ENCODE measurements around the gene PTPN13.

The PTPN13 gene

DNA sequence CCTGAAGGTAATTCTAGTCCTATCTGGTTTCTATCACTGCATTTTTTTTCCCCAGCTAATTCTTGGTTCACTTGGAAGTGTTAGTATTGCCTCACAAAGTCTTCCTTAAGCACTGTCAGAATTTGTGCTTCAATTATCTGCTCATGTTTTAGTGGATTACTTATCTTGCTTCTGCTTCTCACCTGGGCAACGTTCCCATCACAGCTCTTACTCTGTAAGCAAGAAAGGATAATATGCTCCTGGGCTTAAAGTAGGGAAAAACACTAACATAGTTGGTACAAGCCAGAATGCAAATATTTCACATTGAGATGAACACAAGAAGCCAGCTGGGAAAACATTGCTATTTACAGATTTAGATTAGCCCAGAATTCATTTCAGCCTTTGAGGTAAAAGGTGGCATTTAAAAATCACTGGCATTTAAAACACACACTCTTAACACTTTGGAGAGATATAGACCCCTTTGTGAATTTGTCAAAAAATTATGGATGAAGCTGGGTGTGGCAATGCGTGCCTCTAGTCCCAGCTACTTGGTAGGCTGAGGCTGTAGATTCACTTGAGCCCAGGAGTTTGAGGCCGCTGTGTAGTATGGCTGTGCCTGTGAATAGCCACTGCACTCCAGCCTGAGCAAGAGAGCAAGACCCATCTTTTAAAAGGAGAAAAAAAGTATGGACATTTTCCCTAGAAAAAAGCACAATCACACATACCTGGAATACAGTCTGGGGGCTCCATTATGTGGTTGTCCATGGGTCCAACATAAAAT is 6.6 kb upstream of the PTPN13 start:
- no peak for DNase-seq

DNA sequence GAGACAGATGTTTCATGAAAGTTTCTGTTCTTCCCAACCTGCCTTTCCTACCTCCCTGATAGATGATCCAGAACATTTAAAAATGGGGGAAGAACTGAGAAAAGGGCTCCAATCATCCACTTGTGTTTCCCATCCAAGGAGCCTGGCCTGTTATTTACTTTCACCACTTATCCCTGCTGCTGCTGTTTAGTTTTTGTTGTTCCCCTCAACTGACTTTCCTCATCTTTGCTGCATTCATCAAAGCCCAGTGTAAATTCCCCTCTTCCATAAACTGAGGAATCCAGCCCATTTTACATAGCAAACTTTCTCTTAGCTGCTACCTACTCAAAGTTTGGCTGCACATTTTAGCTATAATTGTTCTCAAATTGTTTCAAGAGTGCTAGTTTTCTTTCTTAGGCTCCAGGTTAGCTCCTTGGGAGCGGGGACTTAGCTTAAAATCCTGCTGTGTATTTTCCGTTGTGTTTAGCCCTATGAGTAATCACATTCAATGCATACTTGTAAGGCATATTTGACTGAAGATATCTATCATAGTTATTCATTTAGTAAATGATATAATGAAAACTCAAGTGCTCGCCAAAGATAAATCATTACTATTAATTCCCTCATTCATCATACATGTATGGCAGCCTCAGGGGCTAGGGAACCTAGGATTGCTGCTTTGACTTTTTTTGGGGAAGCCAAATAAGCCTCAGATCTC is 1.4 kb upstream of the PTPN13 start:
- DNase-seq, result no peak

DNA sequence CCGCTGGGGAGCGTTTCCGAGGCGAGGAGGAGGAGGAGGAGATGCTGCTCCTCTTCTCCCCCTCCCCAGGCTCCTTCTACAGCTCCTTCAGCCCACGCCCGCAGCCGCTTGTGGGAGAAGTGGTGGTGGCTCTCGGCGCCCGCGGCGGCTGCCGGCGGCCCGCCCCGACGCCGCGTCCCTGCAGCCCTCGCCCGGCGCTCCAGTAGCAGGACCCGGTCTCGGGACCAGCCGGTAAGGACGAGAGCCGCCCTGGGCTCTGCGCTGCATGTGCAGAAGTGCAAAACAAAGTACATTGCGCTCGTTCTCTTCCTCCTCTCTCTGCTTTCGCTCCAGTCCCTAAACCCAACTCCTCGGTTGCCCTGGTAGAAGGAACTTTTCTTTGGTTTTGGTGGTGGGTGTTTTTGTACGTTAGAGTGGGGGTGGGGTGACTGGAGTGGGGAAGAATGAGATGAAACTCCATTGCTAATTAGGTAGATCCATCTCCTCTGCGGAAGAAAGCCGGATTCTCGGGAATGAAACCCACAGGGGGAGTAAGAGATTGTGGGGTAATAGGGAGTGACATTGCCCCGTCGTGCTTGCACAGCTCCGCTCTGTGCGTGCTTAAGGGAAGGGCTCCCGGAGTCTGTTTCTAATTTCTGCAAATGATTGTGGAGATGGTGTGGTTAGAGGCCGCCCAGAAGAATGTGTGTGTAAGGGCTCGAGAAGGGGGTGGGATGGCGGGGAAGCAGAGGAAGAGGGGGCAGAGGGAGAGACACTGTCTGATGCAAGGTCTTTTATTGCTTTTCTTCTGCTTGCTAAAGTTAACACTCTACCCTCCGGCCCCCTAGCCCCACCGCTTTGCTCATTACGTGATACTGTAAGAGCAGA is 677 bp downstream of the PTPN13 start:
- peak; percentile 72 for DNase-seq

DNA sequence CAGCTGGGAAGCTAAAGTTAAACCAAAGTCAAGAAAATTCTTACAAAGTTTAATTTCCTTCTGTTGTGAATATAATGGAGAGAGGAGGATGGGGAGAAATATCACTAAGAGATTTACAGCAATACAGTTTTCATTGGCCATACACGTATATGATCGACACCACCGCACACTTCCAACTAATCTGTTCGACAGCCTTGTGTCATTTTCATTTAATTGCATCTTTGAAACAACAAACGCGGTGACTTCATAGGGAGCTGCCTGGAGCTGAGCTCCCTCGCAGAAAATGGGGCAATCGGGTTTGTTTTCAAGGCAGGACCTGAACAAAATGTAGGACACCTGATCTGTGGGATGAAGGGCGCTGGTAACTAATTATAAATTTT is 1.3 kb downstream of the PTPN13 start:
- DNase-seq, result no peak

DNA sequence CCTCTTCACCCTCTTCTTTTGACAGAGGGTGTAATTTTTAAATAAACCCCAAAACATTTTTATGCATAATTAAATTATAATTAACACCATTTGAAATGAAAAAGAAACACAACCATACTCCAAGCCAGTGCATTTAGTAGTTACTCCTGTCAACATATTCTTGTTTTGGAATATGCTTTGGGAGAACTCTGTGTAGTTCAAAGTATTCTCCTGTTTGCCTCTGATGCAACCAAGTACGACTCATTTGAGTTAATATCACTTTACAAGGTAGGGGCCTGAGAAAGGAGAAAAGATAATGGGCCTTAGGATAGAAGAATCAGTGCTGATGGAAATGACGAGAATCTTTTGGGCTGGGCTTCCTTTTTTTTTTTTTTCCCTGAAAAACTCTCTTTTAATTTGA is 2.7 kb downstream of the PTPN13 start:
- peak; percentile 34 for DNase-seq

DNA sequence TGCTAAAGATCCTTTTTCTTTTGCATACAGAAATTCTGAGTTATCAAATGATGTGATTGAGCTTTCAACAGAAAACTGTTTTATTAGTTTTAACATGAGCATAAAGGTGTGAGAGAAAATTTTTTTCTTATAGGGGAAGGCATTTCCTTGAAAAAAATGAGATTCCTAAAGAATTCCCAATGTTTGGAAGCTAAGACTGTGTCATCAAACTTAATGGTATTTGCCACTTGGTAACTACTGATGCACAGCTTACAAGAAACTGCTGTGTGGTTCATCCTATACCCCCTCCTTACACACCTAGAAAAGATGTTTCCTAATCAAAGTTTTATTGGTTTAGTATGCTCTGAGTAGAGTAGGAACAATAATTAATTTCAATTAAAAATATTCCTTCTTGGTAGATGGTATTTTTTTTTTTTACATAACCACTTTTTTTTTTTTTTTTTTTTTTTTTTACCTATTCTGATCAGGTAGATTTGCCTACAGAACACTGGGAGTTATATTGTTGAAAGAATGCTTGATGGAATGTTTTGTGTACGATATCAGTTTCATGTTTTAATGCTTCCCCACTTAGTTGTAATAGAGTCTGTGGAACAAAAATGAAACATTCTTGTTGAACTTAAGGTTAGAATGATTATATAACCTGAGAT is 6.0 kb downstream of the PTPN13 start:
- DNase-seq, result no peak

DNA sequence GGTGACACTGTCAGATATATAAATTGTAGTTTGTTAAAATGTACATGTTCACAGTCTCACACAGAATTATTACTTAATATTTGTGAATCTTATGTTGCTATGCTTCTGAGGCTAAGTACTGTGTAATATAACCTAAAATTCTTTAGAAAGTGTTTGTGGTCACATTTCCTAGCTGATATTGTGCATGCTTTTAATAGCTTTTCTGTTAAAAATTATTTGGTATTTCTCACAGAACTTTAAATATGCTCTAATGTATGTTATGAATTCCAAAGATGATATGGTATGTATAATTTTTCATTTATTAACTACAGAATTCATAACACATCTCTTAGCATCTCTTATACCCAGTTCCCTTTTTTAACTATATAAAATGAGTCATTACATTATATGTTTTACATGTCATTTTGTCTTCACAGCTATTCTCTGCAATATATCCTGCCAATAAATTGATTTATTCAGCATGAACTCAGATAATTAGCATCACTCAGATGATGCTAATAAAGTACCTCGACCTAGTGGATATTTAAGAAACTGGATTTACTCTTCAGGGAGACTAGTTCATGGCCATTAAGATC is 9.3 kb downstream of the PTPN13 start:
- no peak for DNase-seq

DNA sequence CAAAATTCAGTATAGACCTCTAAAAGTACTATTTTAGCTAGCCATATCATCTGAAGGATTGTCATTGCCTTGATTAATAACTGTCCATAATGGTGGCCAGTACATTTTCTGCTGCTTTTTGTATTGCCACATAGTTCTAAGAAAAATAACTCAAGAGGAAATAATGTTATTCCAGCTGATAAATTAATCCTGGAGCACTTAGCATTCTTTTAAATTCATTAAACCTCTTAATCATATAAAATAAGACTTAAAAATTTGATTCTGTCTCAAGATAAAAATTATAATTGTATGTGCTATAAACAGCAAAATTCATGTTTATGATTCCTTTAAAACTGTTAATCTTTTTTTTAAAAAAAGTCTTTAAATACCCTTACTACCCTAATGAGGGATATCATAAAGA is 12.7 kb downstream of the PTPN13 start:
- DNase-seq, result no peak

DNA sequence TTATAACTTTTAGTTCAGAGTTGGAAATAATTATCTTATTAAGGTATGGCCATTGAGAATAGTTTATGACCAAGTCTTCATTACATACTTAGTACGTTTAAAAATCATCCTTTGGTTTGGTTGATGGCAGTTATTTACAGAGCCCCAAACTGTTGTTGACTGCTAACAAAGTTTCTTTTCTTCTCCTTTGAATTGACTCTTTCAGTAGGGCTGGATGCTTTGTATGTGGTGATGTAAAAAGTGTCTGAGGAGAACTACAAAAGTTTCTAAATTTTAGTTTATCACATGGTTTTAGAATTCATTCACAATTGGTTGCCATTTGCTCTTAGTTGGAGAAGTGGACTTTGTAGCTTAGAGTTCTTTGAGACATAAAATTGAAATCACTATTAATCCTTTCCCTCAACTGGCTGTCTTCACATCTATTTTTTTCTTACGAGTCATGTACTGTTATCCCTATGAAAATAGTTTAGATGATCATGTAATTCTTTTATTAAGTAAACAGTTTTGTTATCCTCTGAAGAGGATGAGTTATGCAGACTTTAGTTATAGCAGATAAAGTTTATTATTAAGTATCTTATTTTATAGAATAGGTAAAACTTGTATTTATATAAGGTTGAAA is 14.8 kb downstream of the PTPN13 start:
- no peak for DNase-seq

DNA sequence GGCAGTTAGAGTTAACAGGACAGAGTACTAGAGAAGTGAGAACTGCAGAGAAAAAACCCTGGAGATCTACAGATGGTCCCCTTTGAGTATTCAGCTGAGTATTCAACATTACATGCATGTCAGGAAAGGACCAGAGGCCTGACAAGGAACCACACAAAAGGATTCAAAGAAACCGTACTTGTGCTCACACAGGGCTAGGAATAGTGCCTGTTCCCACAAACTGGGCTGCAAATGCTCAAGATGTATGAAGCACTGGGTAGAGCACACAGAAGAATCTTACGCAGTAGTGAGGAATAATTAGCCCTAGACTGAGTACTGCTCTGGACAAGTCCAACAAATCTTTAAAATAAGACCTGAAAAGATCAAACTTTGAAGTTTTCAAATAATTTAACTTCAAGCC is 17.6 kb downstream of the PTPN13 start:
- no peak for DNase-seq

DNA sequence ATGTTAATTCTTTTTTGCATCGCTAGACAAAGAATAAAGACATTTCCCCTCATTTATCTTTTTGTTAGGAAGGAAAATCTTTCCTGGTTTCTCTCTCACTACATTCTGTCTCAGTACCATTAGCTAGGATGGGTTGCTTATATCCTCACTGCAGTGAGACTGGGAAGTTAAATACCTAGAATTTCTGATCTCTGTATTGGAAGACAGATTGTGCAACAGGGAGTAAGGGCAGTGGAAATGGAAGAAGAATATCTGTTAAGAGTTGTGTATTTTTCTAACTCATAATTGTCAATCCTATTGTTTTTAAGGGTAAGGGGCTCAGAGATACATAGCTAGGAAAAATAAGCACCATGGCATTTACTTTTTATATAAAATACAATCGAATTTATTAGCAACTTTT is 19.6 kb downstream of the PTPN13 start:
- no peak for DNase-seq

DNA sequence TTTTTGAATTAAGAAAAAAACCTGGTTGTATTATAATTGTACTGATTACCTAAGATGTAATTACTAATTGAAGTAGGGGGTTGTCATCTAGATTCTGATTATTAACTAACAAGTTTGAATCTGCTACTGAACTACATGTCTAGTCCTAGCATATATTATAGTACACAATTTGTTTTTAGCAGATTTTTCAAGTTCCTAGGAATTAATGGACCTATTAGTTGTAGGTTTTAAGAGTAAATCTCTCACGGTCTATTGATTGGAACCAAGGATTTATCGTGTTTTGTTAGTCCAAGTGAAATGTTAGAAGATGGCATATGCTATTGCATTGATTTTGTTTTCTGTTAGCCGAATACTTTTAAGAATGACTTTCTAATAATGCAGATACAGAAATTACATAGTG is 20.8 kb downstream of the PTPN13 start:
- no peak for DNase-seq

DNA sequence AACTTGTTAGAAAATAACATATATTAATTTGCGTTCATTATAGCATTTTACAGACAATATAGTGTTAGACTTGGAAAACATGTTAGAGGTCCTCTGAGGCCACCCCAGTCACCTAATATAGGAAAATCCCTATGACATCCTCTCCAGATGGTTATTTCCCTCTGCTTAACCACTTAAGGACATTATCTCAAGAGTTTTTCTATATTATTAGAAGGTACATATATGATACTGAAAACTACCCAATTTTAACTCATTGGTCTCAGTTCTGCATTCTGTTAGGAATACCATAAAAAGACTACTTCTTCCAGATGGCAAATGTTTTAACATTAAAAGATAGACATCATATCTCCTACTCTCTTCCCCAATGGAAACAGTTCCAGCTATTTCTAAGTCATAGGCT is 21.4 kb downstream of the PTPN13 start:
- DNase-seq, result no peak

DNA sequence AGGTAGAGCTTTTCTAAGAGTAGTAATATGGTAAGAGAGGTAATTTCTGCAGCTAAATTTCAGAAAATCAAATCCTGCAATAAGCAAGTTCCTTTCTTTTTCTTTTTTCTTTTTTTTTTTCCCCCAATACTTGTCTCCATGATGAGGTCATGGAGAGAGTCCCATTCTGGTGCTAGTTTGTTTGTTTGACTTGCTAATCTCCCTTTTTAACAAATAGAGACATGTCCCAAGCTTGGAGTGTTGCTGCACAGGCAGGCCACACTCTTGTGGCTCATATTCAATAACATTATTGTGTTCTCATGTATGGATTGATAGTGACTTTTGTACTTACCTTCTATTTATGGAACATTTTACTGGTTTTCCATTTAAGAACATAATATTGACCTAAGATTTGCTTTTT is 25.5 kb downstream of the PTPN13 start:
- DNase-seq, result no peak

DNA sequence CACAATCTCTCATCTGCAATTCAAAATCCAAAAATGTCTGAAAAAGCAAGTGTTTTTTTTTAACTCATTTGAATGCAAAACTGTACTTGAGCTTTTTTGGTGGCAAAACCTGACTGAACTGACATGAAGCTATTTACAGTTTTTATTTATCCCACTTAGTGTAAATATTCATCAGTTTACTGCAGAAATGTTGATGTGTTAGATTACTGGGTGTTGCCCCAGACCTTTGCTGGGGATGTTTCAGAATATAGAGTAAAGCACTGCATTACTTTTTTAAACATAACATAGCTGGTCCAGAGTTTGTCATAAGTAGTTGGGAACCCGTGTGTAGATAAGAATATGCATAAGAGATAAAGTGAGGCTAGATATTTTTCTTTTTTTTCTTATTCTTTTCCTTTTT is 27.3 kb downstream of the PTPN13 start:
- DNase-seq, result no peak

DNA sequence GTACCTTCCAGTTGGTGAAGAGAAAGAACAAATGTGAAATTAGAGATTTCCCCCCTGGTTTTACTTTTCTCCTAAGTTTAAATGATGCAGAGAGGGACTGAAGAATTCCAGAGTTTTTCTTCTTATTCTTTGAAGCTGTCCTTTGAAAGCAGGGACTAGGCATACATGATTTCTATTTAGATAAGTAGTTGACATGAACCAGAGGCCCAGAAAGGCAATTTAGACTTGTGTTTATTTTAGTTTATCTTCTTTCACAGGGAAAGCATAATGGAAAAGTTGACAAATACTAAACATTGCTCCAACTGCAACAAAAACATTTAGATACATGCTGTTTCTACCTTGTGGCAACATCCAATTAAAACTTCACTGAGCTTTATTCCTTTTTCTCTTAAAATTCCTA is 32.0 kb downstream of the PTPN13 start:
- no peak for DNase-seq

DNA sequence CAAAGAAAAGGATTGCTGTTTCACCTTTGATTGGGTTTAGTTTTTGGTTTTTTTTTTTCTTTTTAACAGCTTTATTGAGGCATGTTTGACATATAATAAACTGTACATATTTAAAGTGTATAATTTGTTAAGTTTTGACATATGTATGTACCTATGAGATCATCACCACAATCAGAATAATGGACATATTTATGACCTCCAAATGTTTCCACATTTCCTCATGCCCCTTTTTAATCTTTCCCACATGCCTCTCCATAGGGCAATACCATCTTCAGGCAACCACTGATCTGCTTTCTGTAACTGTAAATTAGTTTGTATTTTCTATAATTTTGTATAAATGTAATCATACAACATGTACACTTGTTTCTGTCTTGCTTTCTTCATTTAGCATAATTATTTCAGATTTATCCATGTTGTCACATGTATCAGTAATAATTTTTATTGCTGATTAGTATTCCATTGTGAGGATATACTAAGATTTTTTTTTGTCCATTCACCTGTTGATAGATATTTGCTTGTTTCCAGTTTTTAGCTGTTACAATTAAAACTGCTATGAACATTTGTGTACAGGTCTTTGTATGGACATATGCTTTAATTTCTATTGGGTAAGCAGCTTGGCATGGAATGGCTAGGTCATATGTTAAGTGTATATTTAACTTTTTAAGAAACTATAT is 33.5 kb downstream of the PTPN13 start:
- DNase-seq, result no peak

DNA sequence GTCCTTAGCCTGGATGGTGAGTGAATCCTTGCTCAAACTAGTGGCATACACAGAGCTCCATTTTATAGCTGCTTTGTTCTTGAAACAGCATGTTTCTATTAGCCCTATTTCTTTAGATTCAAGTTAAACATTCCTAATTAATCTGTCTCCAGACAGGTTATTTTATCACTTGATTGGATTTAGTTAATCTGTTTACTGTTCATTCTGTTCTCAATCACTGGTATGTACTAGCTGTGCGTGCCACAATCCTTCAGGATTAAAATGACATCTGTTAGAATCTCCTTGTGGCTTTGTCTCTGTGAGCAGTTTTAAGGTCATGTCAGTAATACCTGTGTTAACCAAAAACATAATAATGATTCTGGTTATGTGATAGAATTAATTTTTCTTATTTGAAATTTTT is 36.5 kb downstream of the PTPN13 start:
- DNase-seq, result no peak

DNA sequence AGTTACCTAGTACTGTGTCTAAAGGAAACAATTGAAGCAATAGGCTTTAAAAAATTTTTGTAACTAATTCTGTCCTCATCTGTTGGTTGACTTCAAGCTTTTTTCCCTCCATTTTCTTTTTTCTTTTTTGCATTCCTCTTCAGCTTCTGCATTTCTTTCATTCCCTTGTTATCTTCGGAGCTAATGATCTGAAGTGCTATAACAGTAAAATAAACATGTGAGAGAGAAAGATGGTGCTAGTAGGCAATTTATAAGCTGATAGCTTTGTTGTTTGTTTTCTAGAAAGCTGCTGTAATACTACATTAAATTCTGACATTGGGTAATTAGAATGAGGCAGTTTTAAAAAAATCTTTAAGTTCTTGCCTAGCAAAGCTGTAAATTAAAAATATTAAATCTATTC is 37.1 kb downstream of the PTPN13 start:
- no peak for DNase-seq

DNA sequence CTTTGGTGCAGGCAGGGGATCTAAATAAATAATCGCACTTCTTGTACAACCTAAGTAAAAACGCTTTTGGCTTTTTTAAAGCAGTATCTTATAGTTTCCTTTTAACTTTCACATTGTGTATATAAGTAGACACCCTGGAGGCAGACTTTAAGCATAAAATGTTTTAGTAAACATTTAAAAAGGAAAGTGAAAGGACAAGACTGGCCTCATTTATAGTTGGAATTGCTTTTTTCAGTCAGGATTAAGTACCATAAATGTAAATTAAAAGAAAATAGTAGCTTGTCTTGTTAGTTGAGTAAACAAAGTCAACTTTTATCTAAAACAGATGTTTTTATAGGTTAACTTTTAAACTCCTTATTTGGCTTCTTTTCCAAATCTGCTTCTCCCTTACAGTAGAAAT is 39.7 kb downstream of the PTPN13 start:
- no peak for DNase-seq

DNA sequence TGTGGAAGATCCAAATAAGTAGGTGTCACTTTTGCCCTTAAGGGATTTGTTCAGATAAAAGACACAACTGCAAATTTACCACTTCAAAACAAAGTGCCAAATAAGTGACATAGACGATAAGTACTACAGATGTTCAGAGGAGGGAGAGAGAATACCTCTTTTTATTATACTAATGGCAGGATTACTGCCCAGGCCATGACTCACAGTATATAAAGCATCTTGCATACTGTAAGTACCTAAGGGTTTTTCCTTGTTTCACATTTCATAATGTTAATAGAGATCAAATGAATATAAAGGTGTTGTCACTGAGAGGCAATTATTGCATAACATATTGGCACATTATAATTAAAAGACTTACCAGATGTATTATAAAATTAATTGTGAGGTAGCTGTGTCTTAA is 46.4 kb downstream of the PTPN13 start:
- DNase-seq, result no peak

DNA sequence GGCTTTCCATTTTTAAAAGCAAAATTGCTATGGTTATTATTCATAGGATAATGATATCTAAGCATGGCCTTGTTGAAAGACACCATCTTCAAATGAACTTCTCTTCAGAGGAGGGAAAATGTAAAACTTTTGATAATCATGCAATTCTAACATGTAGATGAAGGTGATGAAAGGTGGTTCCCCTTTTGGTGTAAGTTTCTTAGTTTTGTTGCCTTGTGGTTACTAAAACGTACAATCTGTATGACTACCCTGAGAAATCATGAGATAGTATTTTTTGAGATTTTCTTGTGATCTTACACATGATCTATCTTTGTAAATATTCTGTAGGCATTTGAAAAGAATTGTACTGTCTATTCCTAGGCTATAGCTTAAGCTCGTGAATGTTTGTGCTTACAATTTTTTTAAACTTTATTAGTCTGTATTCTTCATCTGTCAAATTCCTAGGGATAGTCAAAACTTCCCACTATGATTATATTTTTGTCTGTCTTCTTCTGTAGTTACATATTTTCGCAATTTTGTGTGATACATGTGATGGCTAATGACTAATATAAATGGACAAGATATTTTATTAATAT is 47.5 kb downstream of the PTPN13 start:
- DNase-seq, result no peak
